ENCODE results near the gene GRM8. TPM values are rescaled to one million over a fixed set of nuclear protein-coding genes. Genes with fewer than 3 reads are reported as not detected.

Gene GRM8
- total RNA-seq, 1 donor from 2014 or later = not detected

DNA sequence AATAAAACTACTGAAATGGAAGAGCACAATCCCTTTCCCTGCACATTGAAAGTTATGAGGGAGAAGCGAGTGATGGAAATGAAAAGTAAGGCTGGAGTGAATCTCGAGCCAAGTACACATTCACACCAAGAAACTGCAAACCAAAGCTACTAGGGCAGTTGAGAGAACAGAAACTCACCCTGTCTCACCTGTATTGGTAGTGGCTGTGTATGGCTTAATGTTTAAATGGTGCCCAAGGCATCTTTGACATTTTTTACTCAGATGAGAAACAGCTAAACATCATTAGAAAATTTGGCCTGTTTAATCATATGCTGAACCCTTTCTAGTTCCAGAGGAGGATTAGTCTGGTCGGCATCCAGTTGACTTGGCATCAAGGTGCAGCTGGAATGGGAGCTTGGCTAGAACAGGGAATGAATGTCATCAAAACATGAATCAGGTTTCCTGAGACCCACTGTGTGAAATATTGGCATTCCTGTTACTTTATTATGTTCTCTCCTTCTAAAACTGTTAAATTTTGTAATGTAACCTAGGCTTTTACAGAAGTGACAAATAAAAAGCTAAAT, 840.8 kb downstream of the GRM8 start:
- no peak overlapping the region for H3K4me3 ChIP-seq (ENCODE audit: low read depth, low read length)
- no peak for DNase-seq (ENCODE audit: low read depth)
- TF ChIP-seq, protein P1, sequence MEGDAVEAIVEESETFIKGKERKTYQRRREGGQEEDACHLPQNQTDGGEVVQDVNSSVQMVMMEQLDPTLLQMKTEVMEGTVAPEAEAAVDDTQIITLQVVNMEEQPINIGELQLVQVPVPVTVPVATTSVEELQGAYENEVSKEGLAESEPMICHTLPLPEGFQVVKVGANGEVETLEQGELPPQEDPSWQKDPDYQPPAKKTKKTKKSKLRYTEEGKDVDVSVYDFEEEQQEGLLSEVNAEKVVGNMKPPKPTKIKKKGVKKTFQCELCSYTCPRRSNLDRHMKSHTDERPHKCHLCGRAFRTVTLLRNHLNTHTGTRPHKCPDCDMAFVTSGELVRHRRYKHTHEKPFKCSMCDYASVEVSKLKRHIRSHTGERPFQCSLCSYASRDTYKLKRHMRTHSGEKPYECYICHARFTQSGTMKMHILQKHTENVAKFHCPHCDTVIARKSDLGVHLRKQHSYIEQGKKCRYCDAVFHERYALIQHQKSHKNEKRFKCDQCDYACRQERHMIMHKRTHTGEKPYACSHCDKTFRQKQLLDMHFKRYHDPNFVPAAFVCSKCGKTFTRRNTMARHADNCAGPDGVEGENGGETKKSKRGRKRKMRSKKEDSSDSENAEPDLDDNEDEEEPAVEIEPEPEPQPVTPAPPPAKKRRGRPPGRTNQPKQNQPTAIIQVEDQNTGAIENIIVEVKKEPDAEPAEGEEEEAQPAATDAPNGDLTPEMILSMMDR (conservative IDR thresholded peaks at IDR 0.05; ENCODE audit: low read depth, low read length) = no peak

DNA sequence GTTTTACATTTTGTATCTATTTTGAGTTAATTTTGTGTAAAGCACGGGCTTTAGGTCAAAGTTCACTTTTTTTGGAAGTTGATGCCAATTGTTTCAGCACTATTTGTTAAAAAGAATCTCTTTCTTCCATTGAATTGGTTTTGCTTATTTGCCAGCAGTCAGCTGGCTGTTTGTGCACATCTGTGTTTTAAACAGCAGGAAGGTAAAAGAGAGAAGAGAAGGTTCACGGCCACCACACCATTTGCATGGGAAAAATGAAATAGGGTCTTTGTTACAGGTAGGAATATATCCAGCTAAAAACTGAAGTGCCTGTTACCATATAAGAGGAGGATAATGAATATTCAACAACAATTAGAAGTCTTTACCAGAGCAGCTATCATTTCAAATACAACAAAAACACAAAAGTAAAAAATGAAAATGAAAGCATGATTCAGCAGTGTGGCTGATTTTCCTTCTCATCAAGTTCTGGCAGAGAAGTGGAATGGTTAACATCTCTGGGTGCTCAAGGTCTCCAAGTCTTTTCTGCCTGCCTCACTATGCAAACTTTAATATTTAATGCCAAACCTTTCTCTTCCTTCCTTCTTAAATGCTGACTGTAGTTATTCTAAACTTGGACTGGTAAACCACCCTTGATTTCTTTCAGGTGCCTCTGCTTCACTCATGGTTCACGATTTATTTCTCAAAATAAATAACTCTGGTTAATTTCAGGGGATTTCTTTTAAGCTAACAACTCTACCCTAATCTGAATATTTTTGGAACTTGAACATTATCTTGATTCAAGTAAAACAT, 841.5 kb downstream of the GRM8 start:
- TF ChIP-seq, protein P1 (conservative IDR thresholded peaks at IDR 0.05; ENCODE audit: low read depth, low read length) = no peak
- DNase-seq (ENCODE audit: low read depth) = no peak

DNA sequence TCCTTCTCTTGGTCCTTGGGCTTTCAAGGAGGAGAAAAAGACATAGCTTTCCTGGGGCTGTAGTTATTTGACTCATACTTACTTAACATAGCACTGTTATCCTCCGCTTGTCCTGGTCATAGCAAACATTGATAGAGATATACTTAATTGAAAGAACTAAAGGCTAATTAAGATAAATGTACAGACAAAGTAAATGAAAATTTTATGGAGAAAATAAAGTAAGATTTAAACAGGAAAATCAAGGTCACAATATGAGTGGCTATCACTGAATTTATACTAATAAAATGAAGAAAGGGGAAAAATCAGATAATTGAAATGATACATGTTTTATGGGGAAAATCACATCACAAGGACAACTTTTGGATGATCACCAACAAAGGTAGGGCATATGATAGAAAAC, 849.7 kb downstream of the GRM8 start:
- DNase-seq (ENCODE audit: low read depth) = no peak
- H3K4me3 ChIP-seq (ENCODE audit: low read depth, low read length) = no peak overlapping the region
- TF ChIP-seq, protein P1 (conservative IDR thresholded peaks at IDR 0.05; ENCODE audit: low read depth, low read length) = no peak

More for the DNA sequence above, 841.5 kb downstream of the GRM8 start:
- H3K4me3 ChIP-seq (ENCODE audit: low read depth, low read length) = no peak overlapping the region

DNA sequence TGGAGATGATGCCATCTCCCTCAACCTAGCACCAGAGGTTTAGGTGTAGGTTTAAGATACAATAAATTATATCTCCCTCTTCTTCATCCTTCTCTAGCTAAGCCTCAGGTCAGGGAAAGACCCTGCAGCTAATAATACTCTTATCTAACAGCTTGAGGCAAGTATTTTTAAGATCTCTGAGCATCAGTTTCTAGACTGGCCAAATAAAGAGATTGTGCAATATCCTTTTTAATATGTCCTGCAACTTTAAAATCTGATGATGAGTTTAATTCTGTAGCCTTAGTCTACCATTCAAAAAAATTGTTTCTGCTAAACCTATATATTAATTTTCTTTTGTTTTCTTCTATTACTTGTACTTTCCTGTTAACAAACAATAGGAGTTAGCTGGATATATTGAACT, 850.8 kb downstream of the GRM8 start:
- DNase-seq (ENCODE audit: low read depth) = no peak
- H3K4me3 ChIP-seq (ENCODE audit: low read depth, low read length) = no peak overlapping the region
- TF ChIP-seq, protein P1 (conservative IDR thresholded peaks at IDR 0.05; ENCODE audit: low read depth, low read length) = no peak

DNA sequence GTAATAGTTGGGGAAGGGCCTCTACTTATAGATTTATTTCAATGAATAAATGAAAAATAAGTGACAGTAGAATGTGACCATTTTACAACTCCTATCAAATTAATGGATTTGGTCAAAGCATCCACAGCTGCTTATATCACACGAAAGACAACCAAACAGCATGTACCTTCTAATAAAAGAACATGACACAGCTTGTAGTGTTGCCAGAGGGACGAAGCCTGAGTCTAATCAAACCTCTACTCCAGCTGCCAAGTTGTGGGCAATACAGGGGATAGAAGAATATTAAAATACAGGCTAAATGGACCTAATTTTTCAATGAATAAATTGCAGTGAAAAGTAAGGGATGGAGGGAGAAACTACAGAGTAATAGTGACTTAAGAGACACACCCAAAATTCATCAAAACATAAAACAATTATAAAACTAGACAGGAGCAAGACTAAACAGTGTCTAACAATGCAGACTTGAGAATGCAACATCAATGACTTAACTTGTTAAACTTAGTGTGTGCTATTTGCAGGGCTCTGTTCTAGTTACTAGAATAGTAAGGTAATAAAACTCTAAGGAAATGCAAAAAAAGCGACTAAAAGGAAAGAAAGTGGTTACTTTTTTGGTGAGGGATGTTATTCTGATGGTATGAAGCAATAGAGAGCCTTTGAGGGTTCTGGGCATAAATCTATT, 853.8 kb downstream of the GRM8 start:
- no peak for DNase-seq (ENCODE audit: low read depth)
- H3K4me3 ChIP-seq (ENCODE audit: low read depth, low read length) = no peak overlapping the region
- TF ChIP-seq, protein P1 (conservative IDR thresholded peaks at IDR 0.05; ENCODE audit: low read depth, low read length) = no peak

DNA sequence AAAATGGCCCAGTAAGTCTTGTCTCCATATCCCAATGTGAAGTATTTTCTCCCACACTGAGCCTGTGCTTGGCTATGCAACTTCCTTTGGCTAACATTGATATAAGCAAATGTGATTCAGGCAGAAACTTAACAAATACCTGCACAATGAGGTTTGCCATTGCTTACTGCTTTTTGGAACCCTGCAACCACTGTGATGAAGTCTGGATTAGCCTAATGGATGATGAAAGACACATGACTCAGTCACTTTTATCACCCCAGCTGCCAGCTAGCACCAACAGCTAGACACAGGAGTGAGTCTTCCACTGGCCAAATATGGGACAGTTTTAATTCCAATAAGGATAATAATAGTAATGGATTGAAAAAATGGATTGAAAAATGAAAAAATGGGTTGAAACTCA, 854.5 kb downstream of the GRM8 start:
- H3K4me3 ChIP-seq (ENCODE audit: low read depth, low read length) = no peak overlapping the region
- DNase-seq (ENCODE audit: low read depth) = no peak
- TF ChIP-seq, protein P1 (conservative IDR thresholded peaks at IDR 0.05; ENCODE audit: low read depth, low read length) = no peak
